Measurements from ENCODE around the gene CDH4. TPM values are rescaled to one million over a fixed set of nuclear protein-coding genes. Genes with fewer than 3 reads are reported as not detected.

Gene CDH4
- total and polyA plus RNA-seq, 2 of the 13 experiments (the other 11 are each of a cell fraction or from before 2014, with no cell fraction given): not detected

DNA sequence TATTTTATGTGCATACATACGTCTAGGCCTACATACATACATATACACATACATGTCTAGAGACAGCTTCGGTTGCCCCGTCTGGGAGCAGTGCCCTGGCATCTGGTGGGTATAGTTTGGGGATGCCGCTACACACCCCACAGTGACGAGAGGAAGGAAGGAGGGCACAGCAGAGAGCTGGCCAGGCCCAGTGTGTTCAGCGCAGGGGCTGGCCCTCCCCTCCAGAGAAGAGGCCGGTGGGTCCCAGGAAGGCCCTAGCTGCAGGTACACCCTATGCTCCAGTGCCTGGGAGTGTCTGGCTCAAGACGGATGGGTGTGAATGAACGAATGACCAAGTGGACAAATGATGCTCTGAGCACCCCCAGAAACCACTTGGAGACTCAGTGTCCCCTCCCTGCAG, 284.6 kb downstream of the CDH4 start:
- H3K4me1 ChIP-seq (ENCODE audit: insufficient read depth, low read length): no peaks in the 10 kb centered on the region
- FAIRE-seq: no peak
- no TSS peak for BruUV-seq (replicated peaks)
- DNase-seq (ENCODE audit: low spot score): no peak
- H2AFZ ChIP-seq (ENCODE audit: low read length): no peak overlapping the region
- in situ Hi-C loops (cut with HindIII; ENCODE audit: extremely low pct_ligation_motif_present, low pct_unique_long_range_greater_than_20kb) (no loop called here), intact Hi-C loops (cut with micrococcal nuclease; ENCODE audit: unreplicated experiment) (no loop called here)
- TF ChIP-seq ZNF772 (CRISPR knock-in tag; IDR thresholded peaks at IDR 0.05) (no peak), ZNF737 (CRISPR knock-in tag; IDR thresholded peaks at IDR 0.05; ENCODE audit: borderline replicate concordance) (no peak), REPIN1 (CRISPR knock-in tag; IDR thresholded peaks at IDR 0.05; ENCODE audit: borderline replicate concordance, low read depth) (no peak), ZBTB21 (CRISPR knock-in tag; IDR thresholded peaks at IDR 0.05) (no peak), ZNF260 (CRISPR knock-in tag; IDR thresholded peaks at IDR 0.05; ENCODE audit: borderline replicate concordance, low read depth) (no peak), NFKB2 (CRISPR knock-in tag; IDR thresholded peaks at IDR 0.05; ENCODE audit: borderline replicate concordance) (no peak), ZNF792 (CRISPR knock-in tag; IDR thresholded peaks at IDR 0.05) (no peak), ZNF616 (CRISPR knock-in tag; IDR thresholded peaks at IDR 0.05; ENCODE audit: low read depth) (no peak), ZNF543 (CRISPR knock-in tag; IDR thresholded peaks at IDR 0.05) (no peak), ZNF207 (IDR thresholded peaks at IDR 0.05; ENCODE audit: borderline replicate concordance) (no peak), ZNF441 (CRISPR knock-in tag; IDR thresholded peaks at IDR 0.05; ENCODE audit: borderline replicate concordance) (no peak)
- TF ChIP-seq, protein P1, sequence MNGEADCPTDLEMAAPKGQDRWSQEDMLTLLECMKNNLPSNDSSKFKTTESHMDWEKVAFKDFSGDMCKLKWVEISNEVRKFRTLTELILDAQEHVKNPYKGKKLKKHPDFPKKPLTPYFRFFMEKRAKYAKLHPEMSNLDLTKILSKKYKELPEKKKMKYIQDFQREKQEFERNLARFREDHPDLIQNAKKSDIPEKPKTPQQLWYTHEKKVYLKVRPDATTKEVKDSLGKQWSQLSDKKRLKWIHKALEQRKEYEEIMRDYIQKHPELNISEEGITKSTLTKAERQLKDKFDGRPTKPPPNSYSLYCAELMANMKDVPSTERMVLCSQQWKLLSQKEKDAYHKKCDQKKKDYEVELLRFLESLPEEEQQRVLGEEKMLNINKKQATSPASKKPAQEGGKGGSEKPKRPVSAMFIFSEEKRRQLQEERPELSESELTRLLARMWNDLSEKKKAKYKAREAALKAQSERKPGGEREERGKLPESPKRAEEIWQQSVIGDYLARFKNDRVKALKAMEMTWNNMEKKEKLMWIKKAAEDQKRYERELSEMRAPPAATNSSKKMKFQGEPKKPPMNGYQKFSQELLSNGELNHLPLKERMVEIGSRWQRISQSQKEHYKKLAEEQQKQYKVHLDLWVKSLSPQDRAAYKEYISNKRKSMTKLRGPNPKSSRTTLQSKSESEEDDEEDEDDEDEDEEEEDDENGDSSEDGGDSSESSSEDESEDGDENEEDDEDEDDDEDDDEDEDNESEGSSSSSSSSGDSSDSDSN (CRISPR knock-in tag; IDR thresholded peaks at IDR 0.05): no peak
- TF ChIP-seq, protein P2, sequence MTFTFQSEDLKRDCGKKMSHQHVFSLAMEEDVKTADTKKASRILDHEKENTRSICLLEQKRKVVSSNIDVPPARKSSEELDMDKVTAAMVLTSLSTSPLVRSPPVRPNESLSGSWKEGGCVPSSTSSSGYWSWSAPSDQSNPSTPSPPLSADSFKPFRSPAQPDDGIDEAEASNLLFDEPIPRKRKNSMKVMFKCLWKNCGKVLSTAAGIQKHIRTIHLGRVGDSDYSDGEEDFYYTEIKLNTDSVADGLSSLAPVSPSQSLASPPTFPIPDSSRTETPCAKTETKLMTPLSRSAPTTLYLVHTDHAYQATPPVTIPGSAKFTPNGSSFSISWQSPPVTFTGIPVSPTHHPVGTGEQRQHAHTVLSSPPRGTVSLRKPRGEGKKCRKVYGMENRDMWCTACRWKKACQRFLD (CRISPR knock-in tag; IDR thresholded peaks at IDR 0.05; ENCODE audit: borderline replicate concordance): no peak
- TF ChIP-seq, protein P3, sequence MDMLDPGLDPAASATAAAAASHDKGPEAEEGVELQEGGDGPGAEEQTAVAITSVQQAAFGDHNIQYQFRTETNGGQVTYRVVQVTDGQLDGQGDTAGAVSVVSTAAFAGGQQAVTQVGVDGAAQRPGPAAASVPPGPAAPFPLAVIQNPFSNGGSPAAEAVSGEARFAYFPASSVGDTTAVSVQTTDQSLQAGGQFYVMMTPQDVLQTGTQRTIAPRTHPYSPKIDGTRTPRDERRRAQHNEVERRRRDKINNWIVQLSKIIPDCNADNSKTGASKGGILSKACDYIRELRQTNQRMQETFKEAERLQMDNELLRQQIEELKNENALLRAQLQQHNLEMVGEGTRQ (IDR thresholded peaks at IDR 0.05; ENCODE audit: low read depth, low read length): no peak
- TF ChIP-seq, protein P3 (CRISPR knock-in tag; IDR thresholded peaks at IDR 0.05; ENCODE audit: borderline replicate concordance): no peak
- TF ChIP-seq, protein P4, sequence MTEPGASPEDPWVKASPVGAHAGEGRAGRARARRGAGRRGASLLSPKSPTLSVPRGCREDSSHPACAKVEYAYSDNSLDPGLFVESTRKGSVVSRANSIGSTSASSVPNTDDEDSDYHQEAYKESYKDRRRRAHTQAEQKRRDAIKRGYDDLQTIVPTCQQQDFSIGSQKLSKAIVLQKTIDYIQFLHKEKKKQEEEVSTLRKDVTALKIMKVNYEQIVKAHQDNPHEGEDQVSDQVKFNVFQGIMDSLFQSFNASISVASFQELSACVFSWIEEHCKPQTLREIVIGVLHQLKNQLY (CRISPR knock-in tag; IDR thresholded peaks at IDR 0.05): no peak
- TF ChIP-seq, protein P5, sequence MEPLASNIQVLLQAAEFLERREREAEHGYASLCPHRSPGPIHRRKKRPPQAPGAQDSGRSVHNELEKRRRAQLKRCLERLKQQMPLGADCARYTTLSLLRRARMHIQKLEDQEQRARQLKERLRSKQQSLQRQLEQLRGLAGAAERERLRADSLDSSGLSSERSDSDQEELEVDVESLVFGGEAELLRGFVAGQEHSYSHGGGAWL (CRISPR knock-in tag; IDR thresholded peaks at IDR 0.05): no peak
- ChIA-PET POLR2A (no interaction called here), CTCF (ENCODE audit: low intra/inter-chr PET ratio, low total read pairs) (no interaction called here)
- H3K4me2 ChIP-seq (ENCODE audit: low read depth, low read length): no peak overlapping the region
- no peaks in the 10 kb centered on the region for H3K9me3 ChIP-seq (ENCODE audit: low read length)
- H4K20me1 ChIP-seq (ENCODE audit: insufficient read depth, low read length): no peaks in the 10 kb centered on the region; the same call in 1 of the 2 replicates
- H3K9ac ChIP-seq (ENCODE audit: insufficient read depth, low read depth, low read length): no peak overlapping the region
- H3K36me3 ChIP-seq (replicated peaks in 1 of 2; ENCODE audit: control insufficient read depth in 1 of 2, insufficient read depth in 2 of 2, low read length in 2 of 2): no peaks in the 10 kb centered on the region
- no peak for ATAC-seq
- no peak overlapping the region for H3K4me3 ChIP-seq (replicated peaks in 1 of 3; ENCODE audit: insufficient read depth in 1 of 3, low read depth in 2 of 3, low read length in 3 of 3)
- no peak overlapping the region for H3K27ac ChIP-seq (ENCODE audit: extremely low read length, insufficient read depth, low read length)
- peaks cover 22 to 90% of the 10 kb centered on the region in 2 experiments; a peak in 4 of 5 replicates for H3K27me3 ChIP-seq (ENCODE audit: control insufficient read depth in 1 of 2, insufficient read depth in 2 of 2, low read length in 2 of 2)
- no peaks in the 10 kb centered on the region for H3K79me2 ChIP-seq (ENCODE audit: insufficient read depth, low read length)
- WGBS (ENCODE audit: low lambda C conversion rate): 30% methylated on average over 9 of the region's 9 CpGs

All from HepG2 (cell line).